Kidney epithelial cell (primary cell): Measurements from ENCODE around the gene KRTDAP. TPM values are rescaled to one million over a fixed set of nuclear protein-coding genes. Genes with fewer than 3 reads are reported as not detected.

Experiments used
- DNase-seq: peaks from one replicate; pipeline ENCODE4 v3.0.0-alpha.2; 2010; ENCODE audit warnings: low read depth
- H3K27me3 ChIP-seq: 2 replicates; pipeline ENCODE4 v1.6.0; 2011; ENCODE audit warnings: low read length; ENCODE audit not compliant: control insufficient read depth, insufficient read depth
- H3K36me3 ChIP-seq: 2 replicates; pipeline ENCODE4 v1.5.1; 2011; ENCODE audit warnings: low read length; ENCODE audit not compliant: control insufficient read depth, insufficient read depth
- H3K4me3 ChIP-seq: 2 replicates; pipeline ENCODE4 v1.5.1; 2011; ENCODE audit warnings: low read depth, mild to moderate bottlenecking, control low read depth, low read length
- CTCF ChIP-seq: IDR thresholded peaks from 2 replicates; pipeline ENCODE4 v1.5.1; 2011; ENCODE audit warnings: mild to moderate bottlenecking, moderate library complexity, low read length, control low read depth, inconsistent platforms; ENCODE audit not compliant: insufficient read depth, poor library complexity, severe bottlenecking
- total RNA-seq: library from RNA; depleted of rRNA; stranded (reverse); fragments of >200 nt; gene quantifications from 2 replicates; pipeline ENCODE4 v1.2.3, GENCODE V29; 2015

Gene KRTDAP
- total RNA-seq, 1 donor from 2014 or later = not detected

- no peak overlapping the region for H3K4me3 ChIP-seq
- DNase-seq = no peak
- peaks cover 11% of the 10 kb centered on the region for H3K27me3 ChIP-seq
- no peak for TF ChIP-seq CTCF
- no peaks in the 10 kb centered on the region for H3K36me3 ChIP-seq
Measured at GRCh38 chr19:35514282-35514809, 24.1 kb upstream of the KRTDAP start.

- DNase-seq = no peak
- H3K4me3 ChIP-seq = no peak within 1 kb of the TSS
- TF ChIP-seq CTCF = peak; percentile 27
- peaks cover 11% of the 10 kb centered on the region for H3K27me3 ChIP-seq
- H3K36me3 ChIP-seq = no peaks in the 10 kb centered on the region
Measured at GRCh38 chr19:35513628-35514281, 23.5 kb upstream of the KRTDAP start, which contains the start of gene DMKN. DMKN (minus strand) TSS chr19:35513649; CDS start chr19:35513475, 174 bp downstream.

- Histone ChIP-seq H3K27me3 (peaks cover 11% of the 10 kb centered on the region), H3K4me3 (no peak overlapping the region), H3K36me3 (no peaks in the 10 kb centered on the region)
- no peak for TF ChIP-seq CTCF
- no peak for DNase-seq
Measured at GRCh38 chr19:35512831-35513627, 22.8 kb upstream of the KRTDAP start.

GRCh38 chr19:35511337-35511736, 21.1 kb upstream of the KRTDAP start:
- Histone ChIP-seq H3K36me3 (no peaks in the 10 kb centered on the region), H3K27me3 (peaks cover 11% of the 10 kb centered on the region), H3K4me3 (no peak overlapping the region)
- DNase-seq = no peak
- TF ChIP-seq CTCF = no peak

- no peak for DNase-seq
- peaks cover 11% of the 10 kb centered on the region for H3K27me3 ChIP-seq
- TF ChIP-seq CTCF = no peak
- H3K4me3 ChIP-seq = no peak overlapping the region
- no peaks in the 10 kb centered on the region for H3K36me3 ChIP-seq
Measured at GRCh38 chr19:35510626-35510964, 20.3 kb upstream of the KRTDAP start.
